ENCODE measurements around the gene IKZF1. TPM values are rescaled to one million over a fixed set of nuclear protein-coding genes. Genes with fewer than 3 reads are reported as not detected.

IKZF1 gene
- total RNA-seq, 1 donor from 2014 or later, result 0.86 TPM

- Histone ChIP-seq H3K27me3 (ENCODE audit: insufficient read depth, low read length) (peaks cover 3% of the 10 kb centered on the region), H3K9me3 (ENCODE audit: insufficient read depth, low read depth, low read length) (no peaks in the 10 kb centered on the region), H3K4me1 (ENCODE audit: insufficient read depth, low read length) (no peaks in the 10 kb centered on the region), H3K4me3 (ENCODE audit: insufficient read depth, low read depth, low read length) (no peak overlapping the region), H3K9ac (ENCODE audit: low read length) (no peak overlapping the region), H3K79me2 (ENCODE audit: insufficient read depth, low read length) (no peaks in the 10 kb centered on the region), H3K4me2 (ENCODE audit: low read length) (no peak overlapping the region), H3K36me3 (ENCODE audit: insufficient read depth, low read length) (no peaks in the 10 kb centered on the region), H4K20me1 (ENCODE audit: insufficient read depth, low read length) (peaks cover 5% of the 10 kb centered on the region), H3K27ac (ENCODE audit: low read depth, low read length) (no peak overlapping the region), H2AFZ (ENCODE audit: low read depth, low read length) (no peak overlapping the region)
- no peak overlapping the region for H3K4me3 Mint-ChIP-seq (ENCODE audit: unreplicated experiment)
- no peaks in the 10 kb centered on the region for H3K36me3 Mint-ChIP-seq (ENCODE audit: low read depth, unreplicated experiment)
- H3K4me1 Mint-ChIP-seq (ENCODE audit: low read depth, unreplicated experiment), result peaks cover 17% of the 10 kb centered on the region
- DNase-seq (ENCODE audit: low read depth) (no peak), FAIRE-seq (no peak)
- H3K9me3 Mint-ChIP-seq (ENCODE audit: unreplicated experiment), result no peaks in the 10 kb centered on the region
- H3K27me3 Mint-ChIP-seq (ENCODE audit: low read depth, unreplicated experiment), result no peaks in the 10 kb centered on the region
- TF ChIP-seq EZH2 (IDR thresholded peaks at IDR 0.05; ENCODE audit: insufficient read depth, low read length), result no peak
- TF ChIP-seq, protein P1, sequence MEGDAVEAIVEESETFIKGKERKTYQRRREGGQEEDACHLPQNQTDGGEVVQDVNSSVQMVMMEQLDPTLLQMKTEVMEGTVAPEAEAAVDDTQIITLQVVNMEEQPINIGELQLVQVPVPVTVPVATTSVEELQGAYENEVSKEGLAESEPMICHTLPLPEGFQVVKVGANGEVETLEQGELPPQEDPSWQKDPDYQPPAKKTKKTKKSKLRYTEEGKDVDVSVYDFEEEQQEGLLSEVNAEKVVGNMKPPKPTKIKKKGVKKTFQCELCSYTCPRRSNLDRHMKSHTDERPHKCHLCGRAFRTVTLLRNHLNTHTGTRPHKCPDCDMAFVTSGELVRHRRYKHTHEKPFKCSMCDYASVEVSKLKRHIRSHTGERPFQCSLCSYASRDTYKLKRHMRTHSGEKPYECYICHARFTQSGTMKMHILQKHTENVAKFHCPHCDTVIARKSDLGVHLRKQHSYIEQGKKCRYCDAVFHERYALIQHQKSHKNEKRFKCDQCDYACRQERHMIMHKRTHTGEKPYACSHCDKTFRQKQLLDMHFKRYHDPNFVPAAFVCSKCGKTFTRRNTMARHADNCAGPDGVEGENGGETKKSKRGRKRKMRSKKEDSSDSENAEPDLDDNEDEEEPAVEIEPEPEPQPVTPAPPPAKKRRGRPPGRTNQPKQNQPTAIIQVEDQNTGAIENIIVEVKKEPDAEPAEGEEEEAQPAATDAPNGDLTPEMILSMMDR (IDR thresholded peaks at IDR 0.05; ENCODE audit: insufficient read depth, low read depth, low read length), result no peak
- H3K27ac Mint-ChIP-seq (ENCODE audit: unreplicated experiment), result no peak overlapping the region
Observed at GRCh38 chr7:50331564-50332208, 27.2 kb downstream of the IKZF1 start.

GRCh38 chr7:50332241-50333165 lies 28.0 kb downstream of the IKZF1 start:
- Histone ChIP-seq H3K79me2 (ENCODE audit: insufficient read depth, low read length) (no peaks in the 10 kb centered on the region), H3K9ac (ENCODE audit: low read length) (no peak overlapping the region), H3K9me3 (ENCODE audit: insufficient read depth, low read depth, low read length) (no peaks in the 10 kb centered on the region), H3K27me3 (ENCODE audit: insufficient read depth, low read length) (peaks cover 3% of the 10 kb centered on the region), H2AFZ (ENCODE audit: low read depth, low read length) (no peak overlapping the region), H3K36me3 (ENCODE audit: insufficient read depth, low read length) (no peaks in the 10 kb centered on the region), H4K20me1 (ENCODE audit: insufficient read depth, low read length) (peaks cover 5% of the 10 kb centered on the region), H3K27ac (ENCODE audit: low read depth, low read length) (no peak overlapping the region), H3K4me2 (ENCODE audit: low read length) (no peak overlapping the region), H3K4me1 (ENCODE audit: insufficient read depth, low read length) (no peaks in the 10 kb centered on the region), H3K4me3 (ENCODE audit: insufficient read depth, low read depth, low read length) (no peak overlapping the region)
- FAIRE-seq, result no peak
- Mint-ChIP-seq H3K27ac (ENCODE audit: unreplicated experiment) (peak overlapping the region; percentile 14), H3K36me3 (ENCODE audit: low read depth, unreplicated experiment) (no peaks in the 10 kb centered on the region), H3K4me1 (ENCODE audit: low read depth, unreplicated experiment) (peaks cover 17% of the 10 kb centered on the region), H3K4me3 (ENCODE audit: unreplicated experiment) (no peak overlapping the region), H3K27me3 (ENCODE audit: low read depth, unreplicated experiment) (no peaks in the 10 kb centered on the region), H3K9me3 (ENCODE audit: unreplicated experiment) (no peaks in the 10 kb centered on the region)
- no peak for TF ChIP-seq EZH2 (IDR thresholded peaks at IDR 0.05; ENCODE audit: insufficient read depth, low read length)
- TF ChIP-seq, protein P1 (IDR thresholded peaks at IDR 0.05; ENCODE audit: insufficient read depth, low read depth, low read length), result no peak
- DNase-seq (ENCODE audit: low read depth), result no peak
